ENCODE data around the gene COL4A2.

DNA sequence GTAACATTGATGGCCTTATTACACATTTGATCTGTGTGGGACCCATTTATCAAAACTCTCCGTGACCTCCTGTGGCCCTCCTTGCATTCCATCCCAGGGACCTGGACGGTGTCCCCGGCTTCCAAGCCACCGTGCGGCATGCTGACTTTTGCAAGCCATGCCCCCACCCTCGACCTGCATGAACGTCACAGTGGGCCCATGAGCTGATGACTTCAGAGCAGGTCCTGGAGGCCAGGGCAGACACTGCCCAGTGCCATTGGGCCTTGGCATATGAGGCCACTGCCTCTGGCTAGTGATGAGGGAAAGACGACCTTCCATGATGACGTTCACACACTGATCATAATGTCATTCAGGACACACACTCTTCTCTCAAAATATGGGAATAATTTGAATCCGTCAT is 191.7 kb downstream of the COL4A2 start:
- no peak for TF ChIP-seq CTCF (conservative IDR thresholded peaks at IDR 0.05; ENCODE audit: low read length)
- no peak for TF ChIP-seq EZH2phosphoT487 (IDR thresholded peaks at IDR 0.05; ENCODE audit: borderline replicate concordance)
